Heart left ventricle (tissue), 16 donors: ENCODE results near the gene MED6. TPM values are rescaled to one million over a fixed set of nuclear protein-coding genes. Genes with fewer than 3 reads are reported as not detected.

Source experiments
- ATAC-seq, 4 donors: fragments of 200-7000 bp; cut with Tn5 transposase; one replicate each; pipeline ENCODE4 v1.9.1; 2020 to 2022; ENCODE audit warnings: moderate library complexity in 4 of 4, mild to moderate bottlenecking in 3 of 4, moderate number of reproducible peaks in 1 of 4
- DNase-seq, 5 donors: peaks; one replicate each; pipeline ENCODE4 v3.0.0-alpha.2; 2020
- H3K27ac ChIP-seq, 12 donors: fragments of 200-600 bp; sonication (generic) in 4 of 12; one replicate each; pipeline versions ENCODE4 v1.5.0 to v1.8.0; 2016 to 2022; ENCODE audit warnings: mild to moderate bottlenecking in 2 of 12
- H3K27me3 ChIP-seq, 9 donors: fragments of 200-600 bp; sonication (generic) in 2 of 9; one replicate each; pipeline versions ENCODE4 v1.5.1 to v1.8.0; 2016 to 2022; ENCODE audit warnings: mild to moderate bottlenecking in 3 of 9
- H3K36me3 ChIP-seq, 9 donors: fragments of 200-600 bp; sonication (generic) in 2 of 9; one replicate each; pipeline versions ENCODE4 v1.5.0 to v1.8.0; 2018 to 2022; ENCODE audit warnings: mild to moderate bottlenecking in 2 of 9
- H3K4me1 ChIP-seq, 12 donors: fragments of 200-600 bp; sonication (generic) in 4 of 12; one replicate each; pipeline versions ENCODE4 v1.5.0 to v1.8.0; 2016 to 2022; ENCODE audit warnings: mild to moderate bottlenecking in 3 of 12
- H3K4me3 ChIP-seq, 12 donors: fragments of 200-600 bp; sonication (generic) in 4 of 12; one replicate each; pipeline versions ENCODE4 v1.5.0 to v1.8.0; 2017 to 2022; ENCODE audit warnings: mild to moderate bottlenecking in 9 of 12, moderate library complexity in 4 of 12
- H3K9me3 ChIP-seq, 12 donors: fragments of 200-600 bp; sonication (generic) in 4 of 12; one replicate each; pipeline versions ENCODE4 v1.5.0 to v1.8.0; 2016 to 2022; ENCODE audit warnings: mild to moderate bottlenecking in 1 of 12
- CTCF ChIP-seq, 12 donors: fragments of 200-600 bp; sonication (generic) in 4 of 12; IDR thresholded peaks; one replicate each; pipeline versions ENCODE4 v1.5.0 to v1.8.0; 2018 to 2022; ENCODE audit warnings: antibody characterized with exemption in 12 of 12, mild to moderate bottlenecking in 5 of 12
- POLR2A ChIP-seq, 2 donors: fragments of 450-650 bp; IDR thresholded peaks; one replicate each; pipeline ENCODE4 v1.6.1; 2017; ENCODE audit warnings: antibody characterized with exemption in 2 of 2, mild to moderate bottlenecking in 2 of 2, moderate library complexity in 2 of 2
- WGBS, 4 donors: extraction: QIAGEN DNeasy Blood & Tissue Kit in 2 of 4; methylation state at CpG; one replicate each; pipeline versions ENCODE4 v1.1.5 to v1.1.7; 2013 to 2018; 5-methylcytosine and 5-hydroxymethylcytosine counted together
- intact Hi-C, 10 donors: fragments of 100-400 bp; cut with DNase I; formaldehyde crosslinking; loops; one replicate each; pipeline versions ENCODE4 v1.11.1 to v1.14.2; 2022
- polyA plus RNA-seq, 2 donors: library from polyadenylated mRNA; stranded (reverse); fragments of 200-250 nt; gene quantifications; one replicate each; pipeline ENCODE4 v1.2.3, GENCODE V29; 2013
- total RNA-seq, 9 donors: library from RNA; depleted of rRNA in 2 of 9; stranded (reverse); fragments of >200 nt in 2 of 9; fragmentation: NEBNext Ultra II Directional in 3 of 9; extraction: Animal tissue kit (Norgen Biotek cat#: 25700) in 3 of 9; gene quantifications; one replicate each; pipeline versions ENCODE4 v1.1.0 to v1.2.4, GENCODE V29; 2016 to 2023
- donor health status: ischemic (EF 13 %, LVEDD 7.1; RV severe dilation, severe dysfunction).
- donor health status: healthy with polysubstance abuse.
- donor health status: DM: no; HTN: yes; CAD: no.
- donor health status: DM: no; HTN: no; CAD: no.
- donor health status: ischemic (EF 25% LVEDD 6.9; RV normal size, moderate dysfunction).
- donor health status: ischemic (EF 25% LVEDD 5.7; RV mildly dilated, moderate dysfunction).
- donor health status: healthy.
- donor health status: DM: yes; HTN: yes; CAD: no.
- donor health status: ischemic (EF 35%, LVEDD 5.7; RV mildly dilated, moderate dysfunction).
- donor health status: nonischemic (EF 11% LVEDD 7.7; RV severe dilation, severe dysfunction).
- donor health status: DM: yes; HTN: yes; CAD: no.
- donor health status: PGD.
- donor health status: ischemic (EF 29% LVEDD 5.4; RV normal size, mild dysfunction).
- donor health status: nonischemic (EF 23%, LVEDD 6.1; RV moderate dilation, normal function).

MED6 gene
- total and polyA plus RNA-seq, 11 donors, result 9.9 to 25.1 (median 19.7) TPM

- intact Hi-C loops, result no loop called here
These were observed 63.6 kb downstream of the MED6 start for GRCh38 chr14:70536830-70537229.

GRCh38 chr14:70534904-70535303 lies 65.6 kb downstream of the MED6 start, which contains the start of gene ADAM20:
ADAM20 (minus strand) TSS chr14:70535004; CDS start chr14:70524757, 10,247 bp downstream.
- intact Hi-C loops, result no loop called here
- H3K27me3 ChIP-seq, result no peaks in the 10 kb centered on the region
- H3K4me3 ChIP-seq, result no peak within 1 kb of the TSS
- no peaks in the 10 kb centered on the region for H3K4me1 ChIP-seq
- ATAC-seq (no peak), DNase-seq (no peak)
- TF ChIP-seq CTCF (IDR thresholded peaks at IDR 0.05) (no peak), POLR2A (IDR thresholded peaks at IDR 0.05) (no peak)
- H3K36me3 ChIP-seq, result peaks cover 0 to 18% (median 2%) of the 10 kb centered on the region in 9 donors
- H3K27ac ChIP-seq, result no peak within 1 kb of the TSS
- peaks cover 0 to 41% (median 4%) of the 10 kb centered on the region in 12 donors for H3K9me3 ChIP-seq

More at GRCh38 chr14:70536830-70537229, 63.6 kb downstream of the MED6 start:
- DNase-seq, result no peak
- H3K27ac ChIP-seq, result no peak overlapping the region
- no peak for ATAC-seq
- H3K36me3 ChIP-seq, result peaks cover 0 to 18% (median 2%) of the 10 kb centered on the region in 9 donors
- H3K4me3 ChIP-seq, result no peak overlapping the region
- TF ChIP-seq POLR2A (IDR thresholded peaks at IDR 0.05) (no peak), CTCF (IDR thresholded peaks at IDR 0.05) (no peak)
- H3K4me1 ChIP-seq, result no peaks in the 10 kb centered on the region
- H3K27me3 ChIP-seq, result no peaks in the 10 kb centered on the region
- WGBS, 4 donors, result 93 to 100% (median 95%) methylated on average over 1 of the region's 1 CpG
- H3K9me3 ChIP-seq, result peaks cover 0 to 34% (median 4%) of the 10 kb centered on the region in 12 donors

Other genes starting within 250 kb of the MED6 start
- 10 to 100 TPM; 14.3 to 50.4 (median 38.5) TPM for gene COX16, start 241.0 kb downstream of the MED6 start, total RNA-seq
- 10 to 100 TPM; 54.5 to 65.2 TPM for gene COX16, start 241.0 kb downstream of the MED6 start, polyA plus RNA-seq
- gene SYNJ2BP, start 183.6 kb downstream of the MED6 start, total RNA-seq, result 10 to 100 TPM; 32.8 to 63.0 (median 56.0) TPM
- gene SYNJ2BP, start 183.6 kb downstream of the MED6 start, polyA plus RNA-seq, result 10 to 100 TPM; 15.0 to 27.8 TPM
- under 1 TPM in 7 of 9 donors, not detected in 2; 0.11 to 0.62 (median 0.19) TPM for gene ADAM21, start 148.5 kb downstream of the MED6 start, total RNA-seq
- under 1 TPM in 1 of 2 donors, not detected in 1; 0.40 TPM for gene ADAM21, start 148.5 kb downstream of the MED6 start, polyA plus RNA-seq
- gene ADAM20, start 65.7 kb downstream of the MED6 start, total RNA-seq, result under 1 TPM in 8 of 9 donors, not detected in 1; 0.21 to 0.56 (median 0.35) TPM
- gene ADAM20, start 65.7 kb downstream of the MED6 start, polyA plus RNA-seq, result under 1 TPM in 1 of 2 donors, not detected in 1; 0.19 TPM
- 1 to 10 TPM in 8 of 9 donors, under 1 TPM in 1; 0.87 to 3.1 (median 1.7) TPM for gene TTC9, start 41.3 kb upstream of the MED6 start, total RNA-seq
- 1 to 10 TPM in 1 of 2 donors, under 1 TPM in 1; 0.57 to 1.5 TPM for gene TTC9, start 41.3 kb upstream of the MED6 start, polyA plus RNA-seq
- gene MAP3K9, start 208.9 kb upstream of the MED6 start, total RNA-seq, result 1 to 10 TPM; 1.2 to 2.8 (median 1.7) TPM
- 1 to 10 TPM in 1 of 2 donors, under 1 TPM in 1; 0.91 to 3.8 TPM for gene MAP3K9, start 208.9 kb upstream of the MED6 start, polyA plus RNA-seq